Measurements from ENCODE around the gene CAMK2D.

- TF ChIP-seq CTCF (IDR thresholded peaks at IDR 0.05) (peak in 1 of 6 experiments; percentile 12), POLR2AphosphoS5 (IDR thresholded peaks at IDR 0.05) (peak in 1 of 2 donors; percentile 23)
These were observed 76.9 kb downstream of the CAMK2D start for GRCh38 chr4:113684534-113685091.
